Measurements from ENCODE around the gene CEP83.

Gene CEP83

GRCh38 chr12:94277426-94278000, 182.2 kb downstream of the CEP83 start:
- Histone ChIP-seq H3K4me2 (ENCODE audit: low read length) (no peak overlapping the region), H3K9me2 (replicated peaks; ENCODE audit: control insufficient read depth, low read length) (no peaks in the 10 kb centered on the region), H3K4me1 (ENCODE audit: control insufficient read depth, low read length) (peaks cover 4% of the 10 kb centered on the region), H3K4me3 (ENCODE audit: low read length) (no peak overlapping the region), H3K9me3 (ENCODE audit: control insufficient read depth, insufficient read depth, low read length) (no peaks in the 10 kb centered on the region), H3K36me3 (ENCODE audit: control insufficient read depth, low read length) (no peaks in the 10 kb centered on the region), H3K79me2 (ENCODE audit: control insufficient read depth, low read length) (no peaks in the 10 kb centered on the region), H4K20me1 (ENCODE audit: control insufficient read depth, insufficient read depth, low read depth, low read length) (no peaks in the 10 kb centered on the region), H3K27me3 (ENCODE audit: control insufficient read depth, low read length) (no peaks in the 10 kb centered on the region), H3F3A (ENCODE audit: control insufficient read depth, insufficient read depth) (no peaks in the 10 kb centered on the region), H3K27ac (ENCODE audit: low read depth, low read length) (no peak overlapping the region)
- TF ChIP-seq EZH2phosphoT487 (IDR thresholded peaks at IDR 0.05; ENCODE audit: borderline replicate concordance, low read length) (no peak), CTCF (IDR thresholded peaks at IDR 0.05; ENCODE audit: low read depth, low read length, poor library complexity, severe bottlenecking) (no peak)

GRCh38 chr12:94276725-94277124, 182.9 kb downstream of the CEP83 start:
- Histone ChIP-seq H3K9me3 (ENCODE audit: control insufficient read depth, insufficient read depth, low read length) (no peaks in the 10 kb centered on the region), H3K27ac (ENCODE audit: low read depth, low read length) (no peak overlapping the region), H3K79me2 (ENCODE audit: control insufficient read depth, low read length) (no peaks in the 10 kb centered on the region), H3K4me3 (ENCODE audit: low read length) (no peak overlapping the region), H4K20me1 (ENCODE audit: control insufficient read depth, insufficient read depth, low read depth, low read length) (no peaks in the 10 kb centered on the region), H3F3A (ENCODE audit: control insufficient read depth, insufficient read depth) (no peaks in the 10 kb centered on the region), H3K36me3 (ENCODE audit: control insufficient read depth, low read length) (no peaks in the 10 kb centered on the region), H3K9me2 (replicated peaks; ENCODE audit: control insufficient read depth, low read length) (no peaks in the 10 kb centered on the region), H3K4me1 (ENCODE audit: control insufficient read depth, low read length) (no peaks in the 10 kb centered on the region), H3K27me3 (ENCODE audit: control insufficient read depth, low read length) (no peaks in the 10 kb centered on the region), H3K4me2 (ENCODE audit: low read length) (no peak overlapping the region)
- TF ChIP-seq CTCF (IDR thresholded peaks at IDR 0.05; ENCODE audit: low read depth, low read length, poor library complexity, severe bottlenecking) (no peak), EZH2phosphoT487 (IDR thresholded peaks at IDR 0.05; ENCODE audit: borderline replicate concordance, low read length) (no peak)

GRCh38 chr12:94273272-94273671, 186.4 kb downstream of the CEP83 start:
- Histone ChIP-seq H3K27ac (ENCODE audit: low read depth, low read length) (no peak overlapping the region), H3K4me2 (ENCODE audit: low read length) (no peak overlapping the region), H3K9me3 (ENCODE audit: control insufficient read depth, insufficient read depth, low read length) (no peaks in the 10 kb centered on the region), H3K9me2 (replicated peaks; ENCODE audit: control insufficient read depth, low read length) (no peaks in the 10 kb centered on the region), H3K4me1 (ENCODE audit: control insufficient read depth, low read length) (no peaks in the 10 kb centered on the region), H3K27me3 (ENCODE audit: control insufficient read depth, low read length) (no peaks in the 10 kb centered on the region), H3F3A (ENCODE audit: control insufficient read depth, insufficient read depth) (no peaks in the 10 kb centered on the region), H3K4me3 (ENCODE audit: low read length) (no peak overlapping the region), H4K20me1 (ENCODE audit: control insufficient read depth, insufficient read depth, low read depth, low read length) (no peaks in the 10 kb centered on the region), H3K79me2 (ENCODE audit: control insufficient read depth, low read length) (no peaks in the 10 kb centered on the region), H3K36me3 (ENCODE audit: control insufficient read depth, low read length) (no peaks in the 10 kb centered on the region)
- TF ChIP-seq EZH2phosphoT487 (IDR thresholded peaks at IDR 0.05; ENCODE audit: borderline replicate concordance, low read length) = no peak

- no peaks in the 10 kb centered on the region for H3K79me2 ChIP-seq (ENCODE audit: control insufficient read depth, low read length)
- TF ChIP-seq EZH2phosphoT487 (IDR thresholded peaks at IDR 0.05; ENCODE audit: borderline replicate concordance, low read length) (no peak), CTCF (IDR thresholded peaks at IDR 0.05; ENCODE audit: low read depth, low read length, poor library complexity, severe bottlenecking) (no peak)
- H3K36me3 ChIP-seq (ENCODE audit: control insufficient read depth, low read length) = no peaks in the 10 kb centered on the region
- peaks cover 6% of the 10 kb centered on the region for H3K4me1 ChIP-seq (ENCODE audit: control insufficient read depth, low read length)
- no peak overlapping the region for H3K4me2 ChIP-seq (ENCODE audit: low read length)
- no peaks in the 10 kb centered on the region for H3F3A ChIP-seq (ENCODE audit: control insufficient read depth, insufficient read depth)
- no peaks in the 10 kb centered on the region for H3K9me2 ChIP-seq (replicated peaks; ENCODE audit: control insufficient read depth, low read length)
- no peak overlapping the region for H3K27ac ChIP-seq (ENCODE audit: low read depth, low read length)
- no peaks in the 10 kb centered on the region for H4K20me1 ChIP-seq (ENCODE audit: control insufficient read depth, insufficient read depth, low read depth, low read length)
- no peaks in the 10 kb centered on the region for H3K9me3 ChIP-seq (ENCODE audit: control insufficient read depth, insufficient read depth, low read length)
- H3K4me3 ChIP-seq (ENCODE audit: low read length) = no peak overlapping the region
- no peaks in the 10 kb centered on the region; the same call in 1 of the 2 replicates for H3K27me3 ChIP-seq (ENCODE audit: control insufficient read depth, low read length)
Measured at GRCh38 chr12:94272280-94272679, 187.4 kb downstream of the CEP83 start.
